Measurements from ENCODE around the gene ALS2CL. TPM values are rescaled to one million over a fixed set of nuclear protein-coding genes. Genes with fewer than 3 reads are reported as not detected.

ALS2CL gene
- total RNA-seq, 1 experiment from 2014 or later: 16.4 TPM

- H4K20me1 ChIP-seq (ENCODE audit: insufficient read depth): no peaks in the 10 kb centered on the region
- no peaks in the 10 kb centered on the region for H3K4me1 ChIP-seq (ENCODE audit: control insufficient read depth in 1 of 2, insufficient read depth in 2 of 2, low read length in 2 of 2)
- BruUV-seq (replicated peaks): no TSS peak
- no peak overlapping the region for H3K9ac ChIP-seq (ENCODE audit: low read length)
- no peaks in the 10 kb centered on the region for H3K9me2 ChIP-seq (ENCODE audit: insufficient read depth)
- H3K79me2 ChIP-seq (ENCODE audit: insufficient read depth, low read length): no peaks in the 10 kb centered on the region
- ChIA-PET POLR2A (no interaction called here), CTCF (interaction anchor here (1.8 kb wide), 1 partner anchor 10 kb away, joined by 5 read pairs; no protein-coding TSS in a partner anchor), RAD21 (ENCODE audit: low non-redundant PET in 1 of 2, low total read pairs in 2 of 2, uncharacterized antibody in 2 of 2, unreplicated experiment in 2 of 2) (no interaction called here)
- H3K27ac ChIP-seq (ENCODE audit: low read depth, low read length): no peak overlapping the region
- no peak overlapping the region for H3K4me3 ChIP-seq (replicated peaks in 1 of 2; ENCODE audit: low read depth in 1 of 2, low read length in 2 of 2)
- no peak overlapping the region for H3K4me2 ChIP-seq (ENCODE audit: low read length)
- H3K9me3 ChIP-seq (ENCODE audit: control insufficient read depth in 1 of 2, insufficient read depth in 1 of 2, low read depth in 1 of 2, low read length in 2 of 2): no peaks in the 10 kb centered on the region
- DNase-seq (ENCODE audit: low read depth, low spot score) (no peak), ATAC-seq (no peak)
- intact Hi-C loops (cut with micrococcal nuclease): no loop called here
- no peaks in the 10 kb centered on the region for H3K36me3 ChIP-seq (ENCODE audit: control insufficient read depth in 1 of 2, insufficient read depth in 2 of 2, low read length in 2 of 2)
- H3K27me3 ChIP-seq (ENCODE audit: insufficient read depth, low read length): peaks cover 18% of the 10 kb centered on the region
- TF ChIP-seq, protein P1, sequence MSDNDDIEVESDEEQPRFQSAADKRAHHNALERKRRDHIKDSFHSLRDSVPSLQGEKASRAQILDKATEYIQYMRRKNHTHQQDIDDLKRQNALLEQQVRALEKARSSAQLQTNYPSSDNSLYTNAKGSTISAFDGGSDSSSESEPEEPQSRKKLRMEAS (IDR thresholded peaks at IDR 0.05): no peak
- TF ChIP-seq EZH2 (IDR thresholded peaks at IDR 0.05) (no peak), CEBPB (IDR thresholded peaks at IDR 0.05; ENCODE audit: low read depth) (no peak), SRF (IDR thresholded peaks at IDR 0.05; ENCODE audit: low read depth) (no peak), FOSL1 (IDR thresholded peaks at IDR 0.05; ENCODE audit: low read depth) (no peak), SP1 (IDR thresholded peaks at IDR 0.05; ENCODE audit: low read depth) (no peak), ZFX (IDR thresholded peaks at IDR 0.05) (no peak), ZNF274 (IDR thresholded peaks at IDR 0.05; ENCODE audit: low read depth, low read length) (no peak), SIN3A (IDR thresholded peaks at IDR 0.05; ENCODE audit: low read depth) (no peak), CBX3 (IDR thresholded peaks at IDR 0.05; ENCODE audit: low read depth) (no peak), ZBTB33 (IDR thresholded peaks at IDR 0.05; ENCODE audit: extremely low read depth, insufficient replicate concordance, low read length) (no peak)
- H2AFZ ChIP-seq (ENCODE audit: low read depth, low read length, poor library complexity, severe bottlenecking): no peak overlapping the region
These were observed 73.4 kb downstream of the ALS2CL start for GRCh38 chr3:46619845-46620778.

Other genes starting within 250 kb of the ALS2CL start
- not detected for gene LTF, start 228.8 kb downstream of the ALS2CL start, total RNA-seq (2021; ENCODE audit: unreplicated experiment)
- not detected for gene RTP3, start 195.7 kb downstream of the ALS2CL start, total RNA-seq (2021; ENCODE audit: unreplicated experiment)
- gene LRRC2, start 127.4 kb downstream of the ALS2CL start, total RNA-seq (2021; ENCODE audit: unreplicated experiment): not detected
- not detected for gene FAM240A, start 81.2 kb downstream of the ALS2CL start, total RNA-seq (2021; ENCODE audit: unreplicated experiment)
- gene TMIE, start 7.7 kb upstream of the ALS2CL start, total RNA-seq (2021; ENCODE audit: unreplicated experiment): 0.74 TPM
- gene PRSS50, start 24.2 kb upstream of the ALS2CL start, total RNA-seq (2021; ENCODE audit: unreplicated experiment): not detected
- gene MYL3, start 169.8 kb upstream of the ALS2CL start, total RNA-seq (2021; ENCODE audit: unreplicated experiment): not detected
- gene PTH1R, start 184.0 kb upstream of the ALS2CL start, total RNA-seq (2021; ENCODE audit: unreplicated experiment): 0.32 TPM

All from HCT116 (cell line).